Stimulated activated CD4-positive, alpha-beta T cell treated with anti-CD3 and anti-CD28 coated beads, Interleukin-4, amount 100 ng/mL, for 1 hour (primary cell): ENCODE data around the gene AGL.
"Not testable (repeated sequence)": the region's sequence is repeated elsewhere in the genome, so short reads cannot be mapped to it uniquely, and the experiment has no call there.

Experiments
- DNase-seq: peaks from one replicate; pipeline ENCODE4 v3.0.0-alpha.2; 2020

The AGL gene

GRCh38 chr1:99950486-99950885 is 100.3 kb downstream of the AGL start:
- DNase-seq: no peak

- DNase-seq: no peak
These were observed 102.4 kb downstream of the AGL start for GRCh38 chr1:99952522-99952921.

DNA sequence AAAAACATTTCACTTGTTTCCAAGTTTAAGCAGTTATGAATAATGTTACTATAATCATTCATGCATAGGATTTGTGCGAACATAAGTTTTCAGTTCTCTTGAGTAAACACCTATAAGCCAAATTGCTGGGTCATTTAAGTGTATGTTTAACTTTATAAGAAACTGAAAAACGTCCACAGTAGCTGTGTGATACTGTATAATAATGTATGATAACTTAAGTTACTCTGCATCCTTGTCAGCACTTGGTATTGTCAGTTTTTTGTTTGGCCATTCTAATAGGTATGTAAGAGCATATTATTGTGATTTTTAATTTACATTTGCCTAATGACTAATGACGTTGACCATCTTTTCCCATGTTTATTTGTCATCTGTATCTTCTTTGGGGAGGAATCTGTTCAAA is 105.2 kb downstream of the AGL start:
- DNase-seq: no peak

- no peak for DNase-seq
These were observed 106.6 kb downstream of the AGL start for GRCh38 chr1:99956755-99957154.

DNA sequence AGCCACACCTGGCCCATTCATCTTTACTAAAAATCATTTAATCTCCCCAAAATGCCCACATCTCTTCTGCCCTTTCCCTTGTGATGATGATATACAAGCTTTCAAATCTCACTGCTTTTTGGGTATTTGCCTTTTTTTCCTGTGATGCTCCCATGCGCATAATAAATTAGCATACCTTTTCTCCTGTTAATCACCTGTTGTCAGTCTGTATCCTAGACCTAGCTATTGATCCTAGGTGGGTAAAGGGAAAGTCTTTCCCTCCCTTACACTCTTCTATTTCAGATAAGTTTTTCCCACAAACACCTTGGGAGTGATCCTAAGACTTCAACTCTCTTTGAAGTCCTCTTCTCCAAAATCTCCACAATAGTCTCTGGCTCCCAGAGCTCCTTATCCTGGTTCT is 107.7 kb downstream of the AGL start:
- DNase-seq: no peak

DNA sequence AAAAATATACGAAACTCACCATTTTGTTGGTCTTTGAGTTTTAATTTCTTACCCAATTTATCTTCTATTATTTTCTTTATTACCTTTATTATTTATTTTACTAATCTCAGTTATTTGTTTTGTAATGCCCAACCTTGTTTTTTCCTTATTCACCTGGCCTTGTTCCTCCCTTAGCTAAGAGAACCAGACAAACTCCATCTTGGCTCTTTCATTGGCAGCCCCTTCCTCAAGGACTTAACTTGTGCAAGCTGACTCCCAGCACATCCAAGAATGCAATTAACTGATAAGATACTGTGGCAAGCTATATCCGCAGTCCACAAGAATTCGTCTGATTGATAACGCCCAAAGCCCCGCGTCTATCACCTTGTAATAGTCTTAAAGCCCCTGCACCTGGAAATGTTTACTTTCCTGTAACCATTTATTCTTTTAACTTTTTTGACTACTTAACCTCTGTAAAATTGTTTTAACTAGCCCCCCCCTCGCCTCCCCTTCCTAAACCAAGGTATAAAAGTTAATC is 109.1 kb downstream of the AGL start:
- not testable (repeated sequence) for DNase-seq

GRCh38 chr1:99960260-99960659 is 110.1 kb downstream of the AGL start:
- not testable (repeated sequence) for DNase-seq

DNA sequence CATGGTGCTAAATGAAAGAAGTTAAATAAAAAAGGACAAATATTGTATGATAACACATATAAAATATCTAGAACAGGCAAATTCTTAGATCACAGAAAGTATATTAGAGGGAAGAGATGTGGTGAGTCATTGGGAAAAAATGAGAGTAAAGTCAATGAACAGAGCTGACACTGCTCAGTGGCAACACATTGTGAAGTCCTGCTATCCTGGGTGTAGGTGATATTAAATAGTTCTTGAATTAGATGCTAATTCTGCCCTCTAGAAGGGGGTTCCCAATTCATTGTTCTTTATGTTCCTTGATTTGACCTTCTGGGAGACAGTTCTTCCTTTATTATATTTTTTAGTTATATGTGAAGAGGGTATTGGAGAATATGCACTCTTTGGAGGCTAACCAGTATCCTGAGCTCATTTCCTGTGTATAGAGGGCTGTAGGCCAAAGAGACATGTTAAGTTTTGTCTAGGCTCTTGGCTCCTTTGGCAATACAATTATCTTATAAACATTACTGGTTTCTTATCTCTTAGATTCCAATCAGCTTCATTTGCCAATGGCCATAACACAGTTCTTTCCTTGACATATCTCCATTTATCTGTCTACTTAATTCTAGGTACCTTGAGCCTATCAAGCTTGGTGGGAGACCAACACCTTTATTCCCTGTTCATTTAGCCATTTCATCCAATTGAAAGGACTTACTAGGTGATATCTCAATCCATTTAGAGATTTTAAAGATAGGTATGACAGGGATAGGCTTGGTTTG is 113.1 kb downstream of the AGL start:
- DNase-seq: no peak

DNA sequence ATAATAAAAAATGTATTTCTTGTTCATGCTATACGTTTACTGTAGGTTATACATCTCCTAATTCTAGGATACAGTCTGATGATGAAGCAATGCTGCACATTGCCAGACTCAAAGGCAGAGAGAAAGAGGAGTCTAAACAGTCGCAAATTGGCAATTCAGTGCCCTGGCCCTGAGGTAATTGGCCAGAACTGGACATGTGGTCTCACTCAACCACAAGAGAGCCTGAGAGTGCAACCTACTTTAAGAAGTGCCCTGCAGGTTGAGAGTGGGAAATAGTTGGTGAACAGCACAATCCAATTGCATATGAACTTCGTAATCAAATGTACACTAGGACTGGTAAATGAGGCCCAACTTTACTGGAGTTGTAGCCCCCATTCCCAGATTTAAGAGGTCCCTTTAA is 114.6 kb downstream of the AGL start:
- DNase-seq: no peak

DNA sequence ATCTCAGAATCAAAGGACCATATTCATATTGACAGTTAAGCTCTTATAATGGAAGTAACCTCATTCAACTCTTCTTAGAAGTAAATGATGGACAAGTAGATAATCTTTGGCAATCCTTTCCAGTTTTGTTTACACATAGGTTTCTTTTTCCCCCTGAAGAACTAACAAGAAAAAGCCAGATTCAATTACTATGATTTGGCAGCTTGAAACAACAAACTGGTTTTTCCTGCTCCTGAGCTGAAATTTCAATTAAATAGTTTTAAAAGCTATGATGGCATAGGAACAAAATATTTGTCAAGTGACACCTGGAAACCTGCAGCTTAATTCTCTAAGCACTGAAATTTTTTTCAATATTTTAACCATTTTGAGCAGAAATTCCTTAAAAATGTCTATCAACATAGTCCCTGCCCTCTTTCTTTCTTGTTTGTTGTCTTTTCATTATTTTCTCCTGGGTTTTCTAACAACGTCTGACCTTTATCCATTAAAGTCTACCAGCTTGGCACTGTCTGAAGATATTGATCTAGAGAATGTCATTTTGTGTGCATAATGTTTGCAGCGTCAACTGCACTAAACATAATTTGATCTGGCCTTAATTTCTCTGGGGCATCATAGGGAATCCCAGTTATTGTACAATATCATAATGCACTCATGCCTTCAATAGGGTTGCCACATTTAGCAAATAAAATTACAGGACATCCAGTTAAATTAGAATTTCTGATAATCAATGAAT is 115.7 kb downstream of the AGL start:
- DNase-seq: no peak

DNA sequence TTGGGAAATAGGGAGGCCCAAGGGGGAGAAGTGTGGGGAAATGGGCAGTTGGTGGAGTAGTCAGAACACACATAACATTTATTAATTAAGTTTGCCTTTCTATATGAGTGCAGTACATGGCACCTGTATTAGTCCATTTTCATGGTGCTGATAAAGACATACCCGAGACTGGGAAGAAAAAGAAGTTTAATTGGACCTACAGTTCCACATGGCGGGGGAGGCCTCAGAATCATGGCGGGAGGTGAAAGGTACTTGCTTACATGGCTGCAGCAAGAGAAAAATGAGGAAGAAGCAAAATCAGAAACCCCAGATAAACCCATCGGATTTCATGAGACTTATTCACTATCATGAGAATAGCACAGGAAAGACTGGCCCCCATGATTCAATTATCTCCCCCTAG is 118.1 kb downstream of the AGL start:
- no peak for DNase-seq

- DNase-seq: no peak
These were observed 119.1 kb downstream of the AGL start for GRCh38 chr1:99969260-99969728.

DNA sequence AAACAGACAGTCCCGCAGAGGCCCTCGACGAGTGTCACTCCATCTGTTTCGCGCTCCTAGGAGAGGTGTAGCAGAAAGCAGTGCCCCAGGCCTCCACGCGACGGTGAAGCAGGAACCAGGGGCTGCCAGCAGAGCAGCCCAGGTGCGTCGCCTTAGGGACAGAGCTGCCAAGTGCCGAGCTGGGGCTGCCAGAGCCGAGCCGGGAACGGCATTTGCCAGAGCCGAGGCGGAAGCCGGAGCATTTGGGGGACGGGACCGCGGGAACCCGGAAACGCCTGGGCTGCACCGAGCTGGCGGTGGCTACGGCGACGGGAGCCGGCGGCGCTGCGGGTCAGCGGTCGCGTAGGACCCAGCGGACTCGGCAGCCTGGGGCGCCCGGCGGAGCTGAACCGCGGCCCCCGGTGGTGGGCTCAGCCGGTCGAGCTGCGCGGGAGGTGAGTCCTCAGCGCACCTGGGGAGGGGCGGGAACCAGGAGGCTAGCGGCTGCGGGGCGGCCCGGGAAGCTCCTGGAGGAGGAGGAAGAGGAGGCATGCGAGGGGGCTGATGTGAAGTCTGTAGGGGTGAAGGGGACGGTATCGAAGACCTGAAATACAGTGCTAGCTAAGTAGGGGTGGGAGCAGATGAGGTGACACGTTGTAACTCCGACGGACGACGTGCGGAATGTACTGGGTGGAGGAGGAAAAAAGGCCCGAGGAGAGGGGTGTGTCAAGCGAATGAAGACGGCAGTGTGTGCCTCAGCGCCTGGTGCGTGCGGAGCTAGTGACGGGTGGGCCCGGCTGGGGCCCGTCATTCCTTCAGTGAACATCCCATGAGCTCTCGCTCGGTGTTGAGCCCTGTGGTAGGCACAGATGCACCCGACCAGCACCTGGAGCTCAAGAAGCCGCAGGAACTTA is 119.8 kb downstream of the AGL start, which contains the start of gene SLC35A3:
Gene SLC35A3 (plus strand): TSS at position 268 of the 893 bp plus-strand sequence. CDS start 23,559 bp downstream, outside the sequence.
- peak; percentile 82 for DNase-seq

- DNase-seq: no peak
These were observed 120.6 kb downstream of the AGL start for GRCh38 chr1:99970713-99971255.

DNA sequence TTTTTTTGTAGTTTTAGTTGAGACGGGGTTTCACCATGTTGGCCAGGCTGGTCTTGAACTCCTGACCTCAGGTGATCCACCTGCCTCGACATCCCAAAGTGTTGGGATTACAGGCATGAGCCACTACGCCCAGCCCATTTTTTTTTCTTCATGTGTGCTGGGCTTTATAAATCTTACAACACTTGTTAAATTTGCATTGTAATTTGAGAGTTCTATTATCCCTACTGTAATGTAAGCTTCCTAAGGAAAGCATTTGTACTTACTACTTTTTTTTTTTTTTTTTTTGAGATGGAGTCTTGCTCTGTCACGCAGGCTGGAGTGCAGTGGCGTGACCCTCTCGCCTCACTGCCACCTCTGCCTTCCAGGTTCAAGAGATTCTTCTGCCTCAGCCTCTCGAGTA is 121.9 kb downstream of the AGL start:
- DNase-seq: not testable (repeated sequence)
